Measurements from ENCODE around the gene ACOT8. TPM values are rescaled to one million over a fixed set of nuclear protein-coding genes. Genes with fewer than 3 reads are reported as not detected.

ACOT8 gene
- total and polyA plus RNA-seq, 10 donors = 19.4 to 37.4 (median 28.9) TPM

DNA sequence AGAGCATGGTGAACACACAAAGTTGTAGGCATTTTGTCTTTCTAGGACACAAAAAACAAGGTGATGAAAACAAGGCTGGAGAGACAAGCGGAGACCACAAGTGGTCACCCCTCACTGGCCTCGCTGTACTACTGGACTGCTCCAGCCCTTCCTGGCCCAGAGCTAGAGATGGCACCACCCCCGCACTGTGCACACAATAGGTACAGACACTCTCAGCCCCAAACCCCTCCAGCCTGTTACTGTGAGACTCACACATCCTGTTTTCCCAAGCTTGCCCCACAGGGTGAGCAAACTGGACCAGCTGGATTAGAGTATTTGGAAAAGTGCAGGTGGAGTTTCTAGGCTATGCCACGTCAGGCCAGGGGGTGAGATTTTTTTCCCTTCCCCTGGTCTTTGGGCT lies 15.4 kb upstream of the ACOT8 start:
- no peaks in the 10 kb centered on the region for H3K9me3 ChIP-seq
- no peak overlapping the region for H3K27ac ChIP-seq
- intact Hi-C loops (cut with DNase I; ENCODE audit: low total_unique reads) = no loop called here
- H3K4me3 ChIP-seq = no peak overlapping the region
- peak; percentile 41 for DNase-seq
- no peak for TF ChIP-seq POLR2A (IDR thresholded peaks at IDR 0.05)
- TF ChIP-seq POLR2AphosphoS5 (IDR thresholded peaks at IDR 0.05) = no peak
- TF ChIP-seq, protein P1, sequence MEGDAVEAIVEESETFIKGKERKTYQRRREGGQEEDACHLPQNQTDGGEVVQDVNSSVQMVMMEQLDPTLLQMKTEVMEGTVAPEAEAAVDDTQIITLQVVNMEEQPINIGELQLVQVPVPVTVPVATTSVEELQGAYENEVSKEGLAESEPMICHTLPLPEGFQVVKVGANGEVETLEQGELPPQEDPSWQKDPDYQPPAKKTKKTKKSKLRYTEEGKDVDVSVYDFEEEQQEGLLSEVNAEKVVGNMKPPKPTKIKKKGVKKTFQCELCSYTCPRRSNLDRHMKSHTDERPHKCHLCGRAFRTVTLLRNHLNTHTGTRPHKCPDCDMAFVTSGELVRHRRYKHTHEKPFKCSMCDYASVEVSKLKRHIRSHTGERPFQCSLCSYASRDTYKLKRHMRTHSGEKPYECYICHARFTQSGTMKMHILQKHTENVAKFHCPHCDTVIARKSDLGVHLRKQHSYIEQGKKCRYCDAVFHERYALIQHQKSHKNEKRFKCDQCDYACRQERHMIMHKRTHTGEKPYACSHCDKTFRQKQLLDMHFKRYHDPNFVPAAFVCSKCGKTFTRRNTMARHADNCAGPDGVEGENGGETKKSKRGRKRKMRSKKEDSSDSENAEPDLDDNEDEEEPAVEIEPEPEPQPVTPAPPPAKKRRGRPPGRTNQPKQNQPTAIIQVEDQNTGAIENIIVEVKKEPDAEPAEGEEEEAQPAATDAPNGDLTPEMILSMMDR (IDR thresholded peaks at IDR 0.05 in 8 of 11, conservative IDR thresholded peaks at IDR 0.05 in 3 of 11) = no peak
- peaks cover 0 to 20% (median 12%) of the 10 kb centered on the region in 6 donors for H3K36me3 ChIP-seq
- H3K4me1 ChIP-seq = peaks cover 0 to 10% (median 2%) of the 10 kb centered on the region in 6 donors
- WGBS, 5 donors = 91 to 100% (median 96%) methylated on average over 3 to 4 of the region's 4 CpGs
- no peaks in the 10 kb centered on the region for H3K27me3 ChIP-seq (replicated peaks in 1 of 7)

DNA sequence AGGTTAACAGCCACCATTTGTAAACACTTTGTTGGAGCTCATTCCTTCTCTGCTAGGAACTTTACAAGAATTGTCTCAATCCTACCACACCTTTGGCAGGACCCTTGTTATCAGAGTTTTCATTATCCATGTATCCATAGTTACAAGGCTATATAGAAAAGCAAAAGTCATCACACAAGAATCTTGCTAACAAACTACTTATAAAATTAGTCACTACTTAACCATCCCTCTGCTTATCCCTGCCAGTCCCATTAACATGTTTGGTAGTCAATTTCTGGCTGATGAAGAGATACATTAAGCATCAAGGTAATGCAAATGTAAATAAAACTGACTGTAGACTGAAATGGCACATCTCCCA lies 10.6 kb upstream of the ACOT8 start:
- Histone ChIP-seq H3K4me1 (peaks cover 0 to 10% (median 2%) of the 10 kb centered on the region in 6 donors), H3K36me3 (peaks cover 0 to 6% (median 0%) of the 10 kb centered on the region in 6 donors), H3K4me3 (no peak overlapping the region), H3K27me3 (replicated peaks in 1 of 7) (no peaks in the 10 kb centered on the region), H3K27ac (no peak overlapping the region), H3K9me3 (no peaks in the 10 kb centered on the region)
- intact Hi-C loops (cut with DNase I; ENCODE audit: low total_unique reads) = no loop called here
- TF ChIP-seq POLR2AphosphoS5 (IDR thresholded peaks at IDR 0.05) = no peak
- TF ChIP-seq, protein P1 (IDR thresholded peaks at IDR 0.05 in 8 of 11, conservative IDR thresholded peaks at IDR 0.05 in 3 of 11) = no peak
- TF ChIP-seq POLR2A (IDR thresholded peaks at IDR 0.05) = no peak
- DNase-seq = no peak

DNA sequence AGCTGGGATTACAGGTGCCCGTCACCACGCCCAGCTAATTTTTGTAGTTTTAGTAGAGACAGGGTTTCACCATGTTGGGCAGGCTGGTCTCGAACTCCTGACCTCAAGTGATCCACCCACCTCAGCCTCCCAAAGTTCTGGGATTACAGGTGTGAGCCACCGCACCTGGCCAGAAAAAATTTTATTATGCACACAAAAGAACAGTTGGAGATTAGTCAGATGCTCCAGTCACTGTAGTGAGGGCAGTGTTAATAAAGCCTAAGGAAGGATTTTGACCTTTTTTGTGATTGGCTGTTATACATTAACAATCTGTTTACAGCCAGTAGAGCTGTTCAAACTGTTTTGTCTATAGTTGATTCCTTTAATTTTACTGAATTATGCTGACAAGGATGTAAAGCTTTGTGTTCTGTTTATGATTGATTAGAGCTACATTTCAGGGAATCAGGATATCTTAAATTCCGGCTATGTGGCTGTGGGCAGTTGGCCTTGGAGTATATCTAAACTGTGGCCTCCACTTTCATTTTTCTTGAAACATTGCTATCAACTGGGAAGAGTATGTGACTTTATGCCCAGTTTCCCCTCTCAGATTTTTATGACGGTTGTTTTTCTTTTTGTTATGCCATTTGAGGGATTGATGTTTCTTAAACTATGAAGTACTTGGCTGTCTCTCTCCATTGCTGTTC lies 10.1 kb upstream of the ACOT8 start:
- no peak overlapping the region for H3K4me3 ChIP-seq
- H3K27me3 ChIP-seq (replicated peaks in 1 of 7) = no peaks in the 10 kb centered on the region
- no peak overlapping the region for H3K27ac ChIP-seq
- intact Hi-C loops (cut with DNase I; ENCODE audit: low total_unique reads) = no loop called here
- 89 to 97% (median 92%) methylated on average over 6 of the region's 6 CpGs for WGBS, 5 donors
- peak; percentile 5 for DNase-seq
- TF ChIP-seq POLR2AphosphoS5 (IDR thresholded peaks at IDR 0.05) = no peak
- TF ChIP-seq POLR2A (IDR thresholded peaks at IDR 0.05) = no peak
- TF ChIP-seq, protein P1 (IDR thresholded peaks at IDR 0.05 in 8 of 11, conservative IDR thresholded peaks at IDR 0.05 in 3 of 11) = no peak
- H3K36me3 ChIP-seq = peaks cover 0 to under 1% (median 0%) of the 10 kb centered on the region in 6 donors
- H3K9me3 ChIP-seq = no peaks in the 10 kb centered on the region
- peaks cover 0 to 10% (median 2%) of the 10 kb centered on the region in 6 donors for H3K4me1 ChIP-seq

DNA sequence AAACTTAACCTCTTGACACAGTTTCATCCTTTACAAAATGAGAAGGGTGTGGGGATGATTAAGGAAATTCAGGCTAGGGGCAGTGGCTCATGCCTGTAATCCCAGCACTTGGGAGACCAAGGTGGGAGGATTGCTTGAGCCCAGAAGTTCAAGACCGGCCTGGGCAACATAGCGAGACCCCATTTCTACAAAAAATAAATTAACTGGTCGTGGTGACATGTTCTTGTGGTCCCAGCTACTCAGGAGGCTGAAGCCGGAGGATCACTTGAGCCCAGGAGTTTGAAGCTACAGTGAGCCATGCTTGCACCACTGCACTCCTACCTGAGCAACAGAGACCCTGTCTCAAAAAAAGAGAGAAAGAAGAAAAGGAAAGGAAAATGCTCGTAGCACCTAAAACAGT lies 9.3 kb upstream of the ACOT8 start:
- H3K27ac ChIP-seq = no peak overlapping the region
- intact Hi-C loops (cut with DNase I; ENCODE audit: low total_unique reads) = no loop called here

More for the DNA sequence above, 9.3 kb upstream of the ACOT8 start:
- Histone ChIP-seq H3K4me3 (no peak overlapping the region), H3K36me3 (no peaks in the 10 kb centered on the region), H3K9me3 (no peaks in the 10 kb centered on the region), H3K4me1 (peaks cover 0 to 10% (median 2%) of the 10 kb centered on the region in 6 donors), H3K27me3 (replicated peaks in 1 of 7) (no peaks in the 10 kb centered on the region)
- 91 to 99% (median 94%) methylated on average over 5 of the region's 5 CpGs for WGBS, 5 donors
- DNase-seq = peak; percentile 17
- TF ChIP-seq, protein P1 (IDR thresholded peaks at IDR 0.05 in 8 of 11, conservative IDR thresholded peaks at IDR 0.05 in 3 of 11) = no peak
- no peak for TF ChIP-seq POLR2A (IDR thresholded peaks at IDR 0.05)
- no peak for TF ChIP-seq POLR2AphosphoS5 (IDR thresholded peaks at IDR 0.05)

Data from spleen (tissue), 11 donors.